GF-D8 (cell line): ENCODE results near the gene TRA2B.

Experiments
- DNase-seq: peaks from one replicate; lab custom pipeline; 2025; lab: John Stamatoyannopoulos, UW

Gene TRA2B

GRCh38 chr3:185867650-185868049, 70.2 kb downstream of the TRA2B start:
- DNase-seq: no peak

GRCh38 chr3:185866995-185867394, 70.8 kb downstream of the TRA2B start:
- no peak for DNase-seq

- no peak for DNase-seq
Observed at GRCh38 chr3:185866555-185866954, 71.3 kb downstream of the TRA2B start.
